ENCODE data around the gene CCNI2. TPM values are rescaled to one million over a fixed set of nuclear protein-coding genes. Genes with fewer than 3 reads are reported as not detected.

CCNI2 gene
- total RNA-seq, 4 donors from 2014 or later, result not detected

DNA sequence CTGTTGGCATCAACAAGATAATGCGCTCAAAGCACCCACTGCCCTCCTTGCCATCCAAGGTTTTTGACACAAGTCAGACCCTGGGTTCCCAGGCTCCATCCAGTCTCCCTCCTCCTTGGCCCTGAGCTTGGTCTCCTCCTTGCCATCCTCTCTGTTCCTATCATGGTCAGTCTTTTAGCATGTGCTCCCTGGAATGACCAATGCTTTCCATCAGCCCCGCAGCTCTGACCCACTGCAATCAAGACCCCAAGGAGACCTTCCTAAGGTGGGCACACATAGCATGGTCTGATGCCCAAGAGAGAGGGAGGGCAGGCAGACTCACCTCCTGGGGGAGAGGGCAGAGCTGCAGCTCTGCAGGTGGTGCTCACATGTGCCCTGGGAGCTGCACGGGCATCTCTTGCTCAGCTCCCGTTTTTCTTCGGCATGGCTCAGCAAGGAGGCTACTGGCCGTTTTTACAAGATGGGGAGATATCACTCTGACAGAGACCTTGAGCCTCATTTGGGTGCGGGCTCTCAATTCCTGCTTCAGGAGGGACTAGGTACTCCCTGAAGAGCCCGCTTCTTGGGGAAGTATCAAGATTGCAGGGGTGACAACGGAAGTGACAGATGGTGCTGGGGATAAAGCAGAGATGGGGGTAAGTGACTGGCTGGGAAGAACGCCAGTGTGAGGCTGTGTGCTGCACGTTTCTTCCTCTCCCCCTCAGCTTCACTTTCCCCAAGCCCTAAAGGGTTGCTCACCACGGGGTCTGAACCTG, 26.6 kb downstream of the CCNI2 start:
- 79 to 82% methylated on average over 12 of the region's 12 CpGs for WGBS, 2 donors
- H3K4me1 ChIP-seq, result peaks cover 0 to 79% (median 14%) of the 10 kb centered on the region in 4 donors
- no peak for DNase-seq (ENCODE audit: low spot score in 2 of 2)
- TF ChIP-seq EP300 (IDR thresholded peaks at IDR 0.05) (no peak), POLR2A (IDR thresholded peaks at IDR 0.05) (no peak)
- TF ChIP-seq, protein P1, sequence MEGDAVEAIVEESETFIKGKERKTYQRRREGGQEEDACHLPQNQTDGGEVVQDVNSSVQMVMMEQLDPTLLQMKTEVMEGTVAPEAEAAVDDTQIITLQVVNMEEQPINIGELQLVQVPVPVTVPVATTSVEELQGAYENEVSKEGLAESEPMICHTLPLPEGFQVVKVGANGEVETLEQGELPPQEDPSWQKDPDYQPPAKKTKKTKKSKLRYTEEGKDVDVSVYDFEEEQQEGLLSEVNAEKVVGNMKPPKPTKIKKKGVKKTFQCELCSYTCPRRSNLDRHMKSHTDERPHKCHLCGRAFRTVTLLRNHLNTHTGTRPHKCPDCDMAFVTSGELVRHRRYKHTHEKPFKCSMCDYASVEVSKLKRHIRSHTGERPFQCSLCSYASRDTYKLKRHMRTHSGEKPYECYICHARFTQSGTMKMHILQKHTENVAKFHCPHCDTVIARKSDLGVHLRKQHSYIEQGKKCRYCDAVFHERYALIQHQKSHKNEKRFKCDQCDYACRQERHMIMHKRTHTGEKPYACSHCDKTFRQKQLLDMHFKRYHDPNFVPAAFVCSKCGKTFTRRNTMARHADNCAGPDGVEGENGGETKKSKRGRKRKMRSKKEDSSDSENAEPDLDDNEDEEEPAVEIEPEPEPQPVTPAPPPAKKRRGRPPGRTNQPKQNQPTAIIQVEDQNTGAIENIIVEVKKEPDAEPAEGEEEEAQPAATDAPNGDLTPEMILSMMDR (IDR thresholded peaks at IDR 0.05), result no peak
- peak overlapping the region in 1 of 4 donors; percentile 88 for H3K27ac ChIP-seq
- H3K9me3 ChIP-seq, result no peaks in the 10 kb centered on the region
- H3K4me3 ChIP-seq, result no peak overlapping the region
- no peaks in the 10 kb centered on the region for H3K27me3 ChIP-seq
- H3K36me3 ChIP-seq, result no peaks in the 10 kb centered on the region

DNA sequence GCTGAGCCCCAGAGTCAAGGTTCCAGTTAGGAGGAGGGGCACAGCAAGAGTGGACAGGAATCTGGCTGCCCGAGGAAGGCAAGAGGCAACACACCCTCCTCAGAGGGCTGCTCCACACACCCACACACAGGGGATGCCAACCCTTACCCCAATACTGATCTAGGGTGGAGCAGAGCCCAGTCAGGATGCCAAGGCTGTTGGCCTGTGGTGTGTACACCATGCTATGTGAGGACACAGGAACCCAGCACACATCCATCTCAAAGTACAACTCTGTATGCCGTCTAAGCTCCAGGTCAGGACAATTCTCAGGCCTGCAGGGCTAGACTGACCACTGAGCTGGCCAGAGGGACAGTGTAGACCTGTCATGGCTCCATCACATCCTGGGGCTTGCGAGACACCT, 27.2 kb downstream of the CCNI2 start:
- Histone ChIP-seq H3K4me1 (peaks cover 0 to 73% (median 12%) of the 10 kb centered on the region in 4 donors), H3K36me3 (no peaks in the 10 kb centered on the region), H3K4me3 (no peak overlapping the region), H3K9me3 (no peaks in the 10 kb centered on the region), H3K27ac (peak overlapping the region in 2 of 4 donors; percentile 43 to 88), H3K27me3 (no peaks in the 10 kb centered on the region)
- TF ChIP-seq, protein P1 (IDR thresholded peaks at IDR 0.05), result no peak
- TF ChIP-seq POLR2A (IDR thresholded peaks at IDR 0.05) (no peak), EP300 (IDR thresholded peaks at IDR 0.05) (no peak)
- 62 to 73% methylated on average over 3 of the region's 3 CpGs for WGBS, 2 donors
- DNase-seq (ENCODE audit: low spot score in 2 of 2), result no peak

DNA sequence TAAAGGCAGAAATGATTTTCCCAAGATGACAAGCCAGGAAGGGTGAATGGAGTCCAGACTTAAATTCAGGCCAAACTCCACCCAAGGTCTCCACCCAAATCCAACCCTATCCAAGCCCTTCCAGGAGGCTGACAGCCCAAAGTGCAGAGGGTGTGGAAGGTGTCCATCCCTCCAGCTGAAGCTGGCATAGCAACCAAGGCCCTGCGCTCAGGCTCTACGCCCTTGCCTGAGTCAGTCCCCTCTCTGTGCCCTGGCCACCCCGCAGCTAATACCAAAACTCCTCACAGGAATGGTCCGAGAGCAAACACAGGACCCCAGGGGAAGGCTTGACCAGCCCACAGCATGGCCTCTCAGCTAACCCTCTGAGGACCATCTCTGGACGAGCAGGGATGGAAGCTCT, 27.7 kb downstream of the CCNI2 start:
- no peaks in the 10 kb centered on the region for H3K27me3 ChIP-seq
- no peak overlapping the region for H3K4me3 ChIP-seq
- H3K36me3 ChIP-seq, result no peaks in the 10 kb centered on the region
- no peaks in the 10 kb centered on the region for H3K9me3 ChIP-seq
- H3K27ac ChIP-seq, result peak overlapping the region in 2 of 4 donors; percentile 43 to 88
- TF ChIP-seq EP300 (IDR thresholded peaks at IDR 0.05) (no peak), POLR2A (IDR thresholded peaks at IDR 0.05) (no peak)
- TF ChIP-seq, protein P1 (IDR thresholded peaks at IDR 0.05), result no peak
- peaks cover 0 to 72% (median 12%) of the 10 kb centered on the region in 4 donors for H3K4me1 ChIP-seq
- WGBS, 2 donors, result 56% methylated on average over 3 to 5 of the region's 5 CpGs
- no peak for DNase-seq (ENCODE audit: low spot score in 2 of 2)

DNA sequence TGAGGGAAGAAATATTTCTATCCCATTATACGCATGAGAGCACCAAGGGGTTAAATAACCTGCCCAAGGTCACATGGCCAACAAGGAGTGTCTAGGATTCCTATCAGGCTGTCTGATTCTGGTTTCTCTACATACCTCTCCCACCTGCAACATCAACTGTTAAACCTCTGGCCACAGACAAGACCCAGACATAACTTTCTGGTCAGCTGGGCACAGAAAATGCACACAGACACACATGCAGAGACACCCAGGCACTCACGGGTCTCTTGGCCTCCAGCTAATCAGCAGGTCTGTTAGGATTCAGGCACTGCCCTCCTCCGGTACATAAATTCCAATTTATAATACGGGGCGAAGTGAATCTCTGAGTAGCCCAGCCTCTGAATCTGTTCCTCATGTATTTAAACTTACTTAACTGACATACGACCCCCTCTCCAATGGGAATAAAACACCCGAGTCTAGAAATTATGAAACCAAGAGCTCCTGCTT, 28.3 kb downstream of the CCNI2 start:
- Histone ChIP-seq H3K27me3 (no peaks in the 10 kb centered on the region), H3K36me3 (no peaks in the 10 kb centered on the region), H3K27ac (peak overlapping the region in 3 of 4 donors; percentile 80 to 88 (median 86)), H3K9me3 (no peaks in the 10 kb centered on the region), H3K4me3 (peak overlapping the region in 2 of 4 donors; percentile 74 to 87), H3K4me1 (peaks cover 0 to 68% (median 12%) of the 10 kb centered on the region in 4 donors)
- 47 to 50% methylated on average over 7 of the region's 7 CpGs for WGBS, 2 donors
- DNase-seq (ENCODE audit: low spot score in 2 of 2), result no peak
- TF ChIP-seq POLR2A (IDR thresholded peaks at IDR 0.05) (no peak), EP300 (IDR thresholded peaks at IDR 0.05) (no peak)
- TF ChIP-seq, protein P1 (IDR thresholded peaks at IDR 0.05), result no peak

Data from tibial nerve (tissue), 4 donors.